K562 (cell line): ENCODE measurements around the gene PGLYRP4. TPM values are rescaled to one million over a fixed set of nuclear protein-coding genes. Genes with fewer than 3 reads are reported as not detected.
A peak's percentile ranks its signal among the peaks of the same experiment; 100 is the strongest.

Experiments
- ATAC-seq: fragments of 200-7000 bp; cut with Tn5 transposase; 3 replicates; pipeline ENCODE4 v1.9.1; 2020; ENCODE audit warnings: moderate library complexity
- BruUV-seq: library from RNA; stranded (reverse); fragments of 400-500 nt; replicated peaks from 2 replicates; lab custom pipeline; 2021; lab: Mats Ljungman, UMichigan
- CTCF ChIA-PET: fragments of 300-600 bp; formaldehyde crosslinking; extraction: SDS; loops from one replicate; lab custom pipeline; 2021; ENCODE audit warnings: low intra/inter-chr PET ratio; lab: Yijun Ruan, JAX
- POLR2A ChIA-PET: fragments of 300-600, 350-650 bp; sonication (Branson Sonifier 250); formaldehyde crosslinking; extraction: SDS; loops from one replicate; lab custom pipeline; 2021; ENCODE audit warnings: antibody characterized with exemption, inconsistent platforms; lab: Yijun Ruan, JAX
- DNase-seq, 4 experiments: peaks; one replicate each; pipeline versions ENCODE4 v3.0.0 to v3.0.0-alpha.2; 2011 to 2018; ENCODE audit warnings: low spot score in 3 of 4, mixed read lengths in 3 of 4; ENCODE audit errors: extremely low read depth in 1 of 4
- FAIRE-seq: peaks from 2 replicates; lab custom pipeline; 2011; peaks lifted over from hg19 to GRCh38; lab: Jason Lieb, UNC
- H2AFZ ChIP-seq: 2 replicates; pipeline ENCODE4 v1.6.0; 2011; ENCODE audit warnings: low read depth, low read length, control low read depth, inconsistent platforms
- H3K27ac ChIP-seq: fragments of 200-600 bp; 3 replicates; pipeline ENCODE4 v1.8.0; 2011; ENCODE audit warnings: low read depth, mild to moderate bottlenecking, control low read depth, inconsistent platforms, low read length, moderate library complexity, mixed read lengths; ENCODE audit errors: extremely low read depth
- H3K27me3 ChIP-seq, 2 experiments: fragments of 300-600 bp in 1 of 2; 2 replicates in 1 of 2; 3 replicates in 1 of 2; pipeline versions ENCODE4 v1.6.0 to v1.8.0; 2011; ENCODE audit warnings: inconsistent platforms in 2 of 2, low read length in 2 of 2, mild to moderate bottlenecking in 1 of 2, mixed read lengths in 1 of 2, moderate library complexity in 1 of 2; ENCODE audit not compliant: control insufficient read depth in 2 of 2, insufficient read depth in 2 of 2
- H3K36me3 ChIP-seq: fragments of 300-600 bp; 3 replicates; pipeline ENCODE4 v1.8.0; 2011; ENCODE audit warnings: mild to moderate bottlenecking, low read length, inconsistent platforms; ENCODE audit not compliant: control insufficient read depth, insufficient read depth
- H3K4me1 ChIP-seq, 2 experiments: fragments of 200-600 bp in 1 of 2; replicated peaks in 1 of 2; 2 replicates in 1 of 2; 3 replicates in 1 of 2; pipeline versions ENCODE4 v1.5.1 to v1.8.0; 2011; ENCODE audit warnings: inconsistent platforms in 2 of 2, low read length in 2 of 2, mild to moderate bottlenecking in 1 of 2, mixed read lengths in 1 of 2, moderate library complexity in 1 of 2; ENCODE audit not compliant: control insufficient read depth in 2 of 2, insufficient read depth in 2 of 2
- H3K4me2 ChIP-seq: 2 replicates; pipeline ENCODE4 v1.6.1; 2011; ENCODE audit warnings: low read length, control low read depth, inconsistent platforms, mixed read lengths; ENCODE audit not compliant: insufficient read depth
- H3K4me3 ChIP-seq: fragments of 200-600 bp; sonication (generic), shearing (Covaris generic); 2 replicates; pipeline ENCODE4 v1.5.1; 2016; ENCODE audit warnings: control low read depth, inconsistent platforms
- H3K79me2 ChIP-seq: fragments of 200-600 bp; 3 replicates; pipeline ENCODE4 v1.8.0; 2011; ENCODE audit warnings: low read length, inconsistent platforms; ENCODE audit not compliant: control insufficient read depth, insufficient read depth
- H3K9ac ChIP-seq, 2 experiments: 2 replicates each; pipeline versions ENCODE4 v1.6.0 to v1.6.1; 2011; ENCODE audit warnings: low read depth in 2 of 2, low read length in 2 of 2, control low read depth in 1 of 2, inconsistent platforms in 1 of 2, mild to moderate bottlenecking in 1 of 2, mixed read lengths in 1 of 2; ENCODE audit not compliant: insufficient read depth in 1 of 2
- H3K9me1 ChIP-seq: one replicate; pipeline ENCODE4 v1.6.0; 2011; ENCODE audit warnings: inconsistent platforms, mild to moderate bottlenecking, low read length, moderate library complexity; ENCODE audit not compliant: control insufficient read depth, insufficient read depth
- H3K9me3 ChIP-seq: replicated peaks from 2 replicates; pipeline ENCODE4 v1.5.1; 2011; ENCODE audit warnings: low read depth, low read length, inconsistent platforms; ENCODE audit not compliant: control insufficient read depth, insufficient read depth
- H4K20me1 ChIP-seq: replicated peaks from 2 replicates; pipeline ENCODE4 v1.6.1; 2011; ENCODE audit warnings: low read length, inconsistent platforms, mixed read lengths; ENCODE audit not compliant: control insufficient read depth, insufficient read depth
- BDP1 ChIP-seq: IDR thresholded peaks from 3 replicates; pipeline ENCODE4 v1.6.1; 2011; ENCODE audit not compliant: insufficient read length, insufficient read depth
- ESRRB ChIP-seq: fragments of 250-450 bp; sonication (Bioruptor Pico); IDR thresholded peaks from 2 replicates; pipeline ENCODE4 v1.5.0; 2020; ENCODE audit warnings: mild to moderate bottlenecking, moderate library complexity, borderline replicate concordance
- HNRNPL ChIP-seq: fragments of 200-400 bp; formaldehyde crosslinking; IDR thresholded peaks from 2 replicates; pipeline ENCODE4 v1.6.1; 2017; ENCODE audit warnings: low read depth, mild to moderate bottlenecking, low read length
- HOXB6 ChIP-seq: fragments of 250-450 bp; sonication (Bioruptor Pico); IDR thresholded peaks from 2 replicates; pipeline ENCODE4 v1.5.1; 2022; ENCODE audit warnings: mild to moderate bottlenecking, borderline replicate concordance
- TBP ChIP-seq: optimal IDR thresholded peaks from 2 replicates; pipeline ENCODE3; 2011; ENCODE audit warnings: low read depth, low read length, improper control_type of control experiment
- WGBS: fragments of 100-300 bp; shearing (Covaris generic); methylation state at CpG from one replicate; pipeline ENCODE4 v1.1.6; 2016; ENCODE audit warnings: low coverage, mixed read lengths; ENCODE audit not compliant: insufficient coverage; ENCODE audit errors: missing lambda C conversion rate; 5-methylcytosine and 5-hydroxymethylcytosine counted together
- in situ Hi-C: fragments of 300-500 bp; cut with MboI; formaldehyde crosslinking; loops from 4 replicates; pipeline ENCODE4 v1.15.0; 2018; ENCODE audit warnings: inconsistent platforms, mixed read lengths
- intact Hi-C: fragments of 100-400 bp; cut with micrococcal nuclease; formaldehyde crosslinking; loops from 2 replicates; pipeline ENCODE4 v1.14.2; 2022
- polyA plus RNA-seq, 8 experiments: library from polyadenylated mRNA; depleted of rRNA in 4 of 8; stranded (reverse) in 5 of 8; unstranded in 3 of 8; fragments of >200 nt; fragmentation: Nextera tagmentation in 2 of 8; fragmentation: Illumina TruSeq in 1 of 8; extraction: Ambion mirVana in 2 of 8; extraction: Trizol in 1 of 8; gene quantifications; 2 replicates each; pipeline versions ENCODE4 v1.2.1 to v1.2.3, GENCODE V29; 2011 to 2014; ENCODE audit warnings: inconsistent platforms in 1 of 8, missing spikeins in 1 of 8
- total RNA-seq, 7 experiments: library from RNA; depleted of rRNA in 6 of 7; stranded (reverse); fragments of >200 nt in 6 of 7; fragmentation: Illumina TruSeq in 2 of 7; extraction: Trizol in 2 of 7; gene quantifications; 2 replicates each; pipeline versions ENCODE4 v1.2.1 to v1.2.3, GENCODE V29; 2011 to 2021; ENCODE audit warnings: low replicate concordance in 1 of 7
- TF ChIP-seq, protein P1 (sequence below): sonication (generic); formaldehyde crosslinking; IDR thresholded peaks from 2 replicates; pipeline ENCODE4 v1.9.0; 2022; ENCODE audit warnings: mild to moderate bottlenecking, missing genetic modification reagents

Gene PGLYRP4
- total and polyA plus RNA-seq, 9 of the 15 experiments (the other 6 are each of a cell fraction or from before 2014, with no cell fraction given), result 0.06 to 0.13 (median 0.11) TPM; not detected in 6

DNA sequence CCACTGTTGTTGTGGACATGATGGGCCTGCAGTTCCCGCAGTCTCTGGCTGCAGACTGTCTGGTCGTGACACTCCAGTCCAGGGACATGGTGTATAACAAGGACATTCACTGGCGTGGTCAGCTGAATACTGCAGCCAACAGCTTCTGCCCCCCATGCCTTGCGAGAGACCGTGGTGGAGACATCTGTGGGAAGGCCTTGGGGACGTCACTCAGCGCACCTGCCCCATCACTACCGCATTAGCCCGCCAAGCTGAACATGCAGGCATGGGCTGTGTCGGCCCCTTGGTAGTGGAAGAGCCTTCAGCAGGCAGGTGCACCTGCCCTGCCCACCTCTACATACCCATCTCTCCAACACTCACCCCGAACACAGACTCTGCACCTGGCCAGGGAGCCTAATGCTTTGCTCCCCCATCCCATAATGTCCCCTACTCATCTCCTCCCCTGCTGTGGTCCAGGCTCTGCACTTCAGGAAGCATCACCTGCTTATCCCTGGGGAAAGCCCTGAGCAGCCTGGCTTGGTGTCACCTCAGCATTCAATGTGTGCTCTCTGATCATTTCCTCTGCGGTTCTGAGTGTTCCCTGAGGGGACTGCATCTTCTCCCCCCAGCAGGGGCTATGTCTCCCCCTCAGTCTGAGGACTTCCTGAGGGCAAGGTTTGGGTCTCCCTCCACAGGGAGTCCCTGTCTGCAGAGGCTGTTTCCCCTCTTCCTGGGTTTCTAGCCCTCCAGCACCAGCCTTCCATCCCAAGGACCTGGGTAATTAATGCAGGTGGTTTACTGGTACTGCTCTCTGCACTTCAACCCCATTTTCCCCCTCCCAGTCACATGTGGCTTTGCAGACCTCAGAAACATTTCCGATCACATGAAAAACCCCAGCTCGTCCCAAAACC, 3.2 kb downstream of the PGLYRP4 start:
- BruUV-seq, result no TSS peak

More for the DNA sequence above, 3.2 kb downstream of the PGLYRP4 start:
- H3K9ac ChIP-seq, result 0 out of 4 replicates have a peak overlapping the region, but pooled peaks of 1 of the 2 experiments have one; percentile 36
- TF ChIP-seq HOXB6 (CRISPR knock-in tag) (no peak), BDP1 (no peak), TBP (no peak), HNRNPL (no peak), ESRRB (CRISPR knock-in tag) (no peak)
- TF ChIP-seq, protein P1, sequence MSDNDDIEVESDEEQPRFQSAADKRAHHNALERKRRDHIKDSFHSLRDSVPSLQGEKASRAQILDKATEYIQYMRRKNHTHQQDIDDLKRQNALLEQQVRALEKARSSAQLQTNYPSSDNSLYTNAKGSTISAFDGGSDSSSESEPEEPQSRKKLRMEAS (CRISPR knock-in tag), result peak; percentile 27; the same call in 1 of the 2 replicates
- no peak overlapping the region; the same call in 1 of the 2 replicates for H3K4me2 ChIP-seq
- in situ Hi-C loops, result no loop called here
- H2AFZ ChIP-seq, result no peak overlapping the region
- no peak overlapping the region for H3K4me3 ChIP-seq
- H3K9me3 ChIP-seq, result no peaks in the 10 kb centered on the region
- H3K9me1 ChIP-seq, result no peaks in the 10 kb centered on the region
- CTCF ChIA-PET, result no interaction called here
- H3K27ac ChIP-seq, result no peak overlapping the region
- H4K20me1 ChIP-seq, result peaks cover 18% of the 10 kb centered on the region
- WGBS, result 76% methylated on average over 10 of the region's 14 CpGs
- peaks cover 3 to 15% of the 10 kb centered on the region in 2 experiments; a peak in 3 of 5 replicates for H3K27me3 ChIP-seq
- ATAC-seq (no peak), FAIRE-seq (no peak), DNase-seq (no peak)
- POLR2A ChIA-PET, result interaction anchor here (0.6 kb wide), 1 partner anchor 304 kb away, joined by 3 read pairs; no protein-coding TSS in a partner anchor
- H3K79me2 ChIP-seq, result no peaks in the 10 kb centered on the region
- H3K4me1 ChIP-seq, result peaks cover 33 to 39% of the 10 kb centered on the region in 2 experiments
- intact Hi-C loops, result no loop called here
- no peaks in the 10 kb centered on the region for H3K36me3 ChIP-seq
